Sigmoid colon (tissue), 4 donors: ENCODE measurements around the gene BCCIP.

Experiments
- CTCF ChIP-seq, 4 experiments: fragments of 450-650 bp in 3 of 4; fragments of 200-600 bp in 1 of 4; IDR thresholded peaks; one replicate each; pipeline ENCODE4 v1.5.1; 2016 to 2019; ENCODE audit warnings: antibody characterized with exemption in 4 of 4, mild to moderate bottlenecking in 3 of 4, moderate library complexity in 2 of 4
- POLR2A ChIP-seq, 2 donors: fragments of 450-650 bp; IDR thresholded peaks; one replicate each; pipeline ENCODE4 v1.6.1; 2016; ENCODE audit warnings: antibody characterized with exemption in 2 of 2, mild to moderate bottlenecking in 2 of 2, moderate library complexity in 2 of 2
- POLR2AphosphoS5 ChIP-seq, 4 donors: sonication (generic); formaldehyde crosslinking; IDR thresholded peaks; one replicate each; pipeline ENCODE4 v1.6.1; 2017; ENCODE audit warnings: antibody characterized with exemption in 4 of 4

GRCh38 chr10:125844751-125845221 is 21.4 kb downstream of the BCCIP start:
- TF ChIP-seq CTCF (IDR thresholded peaks at IDR 0.05) (no peak), POLR2A (IDR thresholded peaks at IDR 0.05) (no peak), POLR2AphosphoS5 (IDR thresholded peaks at IDR 0.05) (no peak)
